NCI-H345 treated with DMSO at 0.1 percent for 48 hours (cell line): ENCODE measurements around the gene EGF.
"Not testable (repeated sequence)": the region's sequence is repeated elsewhere in the genome, so short reads cannot be mapped to it uniquely, and the experiment has no call there.

Source experiments
- DNase-seq: peaks from one replicate; lab custom pipeline; 2025; ENCODE audit not compliant: unreplicated experiment; lab: John Stamatoyannopoulos, UW

EGF gene

DNA sequence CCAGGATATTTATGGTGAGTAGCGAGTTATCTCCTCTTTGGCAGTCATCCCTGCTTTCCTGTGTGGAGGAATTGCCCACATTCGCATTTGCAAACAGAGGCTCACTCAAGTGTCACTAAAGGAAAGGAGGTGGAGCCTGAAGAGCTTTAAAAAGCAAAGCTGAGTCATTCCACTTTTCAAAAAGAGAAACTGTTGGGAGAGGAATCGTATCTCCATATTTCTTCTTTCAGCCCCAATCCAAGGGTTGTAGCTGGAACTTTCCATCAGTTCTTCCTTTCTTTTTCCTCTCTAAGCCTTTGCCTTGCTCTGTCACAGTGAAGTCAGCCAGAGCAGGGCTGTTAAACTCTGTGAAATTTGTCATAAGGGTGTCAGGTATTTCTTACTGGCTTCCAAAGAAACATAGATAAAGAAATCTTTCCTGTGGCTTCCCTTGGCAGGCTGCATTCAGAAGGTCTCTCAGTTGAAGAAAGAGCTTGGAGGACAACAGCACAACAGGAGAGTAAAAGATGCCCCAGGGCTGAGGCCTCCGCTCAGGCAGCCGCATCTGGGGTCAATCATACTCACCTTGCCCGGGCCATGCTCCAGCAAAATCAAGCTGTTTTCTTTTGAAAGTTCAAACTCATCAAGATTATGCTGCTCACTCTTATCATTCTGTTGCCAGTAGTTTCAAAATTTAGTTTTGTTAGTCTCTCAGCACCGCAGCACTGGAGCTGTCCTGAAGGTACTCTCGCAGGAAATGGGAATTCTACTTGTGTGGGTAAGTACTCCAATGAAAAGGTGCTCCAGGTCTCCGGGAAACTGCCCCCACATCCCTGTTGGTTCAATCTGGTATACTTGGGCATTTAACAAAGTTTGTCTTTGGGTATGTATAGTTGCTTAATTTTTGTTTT lies at the start of gene EGF:
Gene EGF, plus strand, starts transcription at position 178 of the 890 bp plus-strand sequence. Its CDS starts 453 bp downstream, at position 631.
- DNase-seq = no peak

GRCh38 chr4:109864134-109864533 lies 48.5 kb upstream of the EGF start:
- DNase-seq = no peak

- DNase-seq = no peak
Observed at GRCh38 chr4:109870061-109870460, 42.6 kb upstream of the EGF start.

DNA sequence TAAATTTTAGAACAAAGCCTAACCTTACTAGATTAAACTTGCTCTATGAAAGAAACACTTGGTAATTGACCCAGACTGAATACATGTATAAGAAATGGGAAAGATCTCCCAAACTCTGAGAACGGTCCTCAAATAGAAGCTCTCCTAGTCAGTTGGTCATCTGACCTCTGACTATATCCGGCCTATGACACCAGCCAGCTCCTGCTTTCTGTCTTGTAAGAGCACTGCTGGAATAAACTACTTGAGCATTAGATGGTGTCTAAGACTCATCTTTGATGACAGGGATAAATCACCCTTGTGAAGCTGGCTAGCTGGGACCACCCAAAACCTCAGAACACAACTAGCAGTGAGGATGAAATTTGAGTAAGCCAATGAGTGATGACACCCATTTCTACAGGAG lies 40.6 kb upstream of the EGF start:
- no peak for DNase-seq

- DNase-seq = no peak
Observed at GRCh38 chr4:109872950-109873656, 39.6 kb upstream of the EGF start.

- DNase-seq = no peak
Observed at GRCh38 chr4:109873791-109874514, 38.7 kb upstream of the EGF start.

DNA sequence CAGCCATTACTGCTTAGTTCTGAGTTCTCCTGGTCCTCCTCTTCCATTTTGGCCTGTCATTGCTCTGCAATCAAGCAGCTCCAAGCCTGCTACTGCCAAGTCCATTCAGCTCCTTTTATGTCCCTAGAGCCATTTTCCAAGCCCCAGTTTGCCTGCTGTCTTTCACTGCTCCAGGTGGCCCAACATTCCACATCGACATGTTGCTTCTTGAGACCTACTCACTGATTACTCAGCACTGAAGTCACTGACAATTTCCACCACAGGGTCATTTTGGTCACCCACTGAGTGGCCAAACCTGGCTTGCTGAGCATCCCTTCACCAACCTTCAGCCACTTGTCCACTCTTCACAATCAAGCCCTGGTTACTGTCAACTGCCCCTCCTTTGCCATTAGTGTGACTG lies 37.6 kb upstream of the EGF start:
- no peak for DNase-seq

- not testable (repeated sequence) for DNase-seq
Observed at GRCh38 chr4:109875553-109875952, 37.1 kb upstream of the EGF start.

GRCh38 chr4:109876634-109877265 lies 35.9 kb upstream of the EGF start:
- DNase-seq = no peak

- no peak for DNase-seq
Observed at GRCh38 chr4:109877400-109877799, 35.3 kb upstream of the EGF start.

GRCh38 chr4:109878355-109878754 lies 34.3 kb upstream of the EGF start:
- no peak for DNase-seq

DNA sequence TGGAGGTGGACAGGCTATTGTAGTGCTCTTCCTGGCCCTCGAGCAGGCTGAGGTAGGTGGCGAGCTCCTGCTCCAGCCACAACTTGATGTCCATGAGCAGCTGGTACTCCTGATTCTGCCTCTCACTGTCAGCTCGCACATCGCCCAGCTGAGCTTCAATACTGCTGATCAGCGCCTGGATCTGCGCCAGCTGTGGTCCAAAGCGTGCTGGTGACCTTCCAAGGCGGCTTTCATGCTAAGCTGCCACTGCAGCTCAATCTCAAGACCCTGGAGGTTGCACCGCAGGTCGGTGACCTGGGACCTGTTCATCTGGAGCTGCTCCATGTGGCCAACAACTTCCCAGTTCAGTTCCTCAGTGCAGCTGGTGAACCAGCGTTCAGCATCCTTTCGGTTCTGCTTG lies 33.6 kb upstream of the EGF start:
- no peak for DNase-seq

- no peak for DNase-seq
Observed at GRCh38 chr4:109879636-109880314, 32.9 kb upstream of the EGF start.

DNA sequence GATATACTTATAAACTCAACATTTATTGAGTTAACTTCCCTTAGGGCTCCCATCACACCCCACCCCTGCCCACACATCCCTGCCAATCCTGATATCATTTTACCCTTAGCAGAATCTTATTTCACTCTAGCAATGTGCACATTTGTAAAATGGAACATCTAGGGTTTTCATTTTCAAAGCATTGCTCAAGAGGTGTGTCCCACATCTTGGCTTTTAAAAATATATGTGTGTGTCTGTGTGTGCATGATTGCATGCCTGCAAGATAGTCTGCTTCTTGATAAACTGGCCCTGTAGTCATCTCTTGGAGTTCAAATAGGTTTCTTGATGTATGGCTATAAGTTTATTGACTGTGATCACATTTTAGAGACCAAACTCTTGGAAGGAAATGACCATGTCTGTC lies 26.4 kb upstream of the EGF start:
- DNase-seq = no peak

- DNase-seq = no peak
Observed at GRCh38 chr4:109887071-109887470, 25.6 kb upstream of the EGF start.

- no peak for DNase-seq
Observed at GRCh38 chr4:109890076-109890475, 22.6 kb upstream of the EGF start.

GRCh38 chr4:109902559-109903251 lies 10.0 kb upstream of the EGF start:
- no peak for DNase-seq

DNA sequence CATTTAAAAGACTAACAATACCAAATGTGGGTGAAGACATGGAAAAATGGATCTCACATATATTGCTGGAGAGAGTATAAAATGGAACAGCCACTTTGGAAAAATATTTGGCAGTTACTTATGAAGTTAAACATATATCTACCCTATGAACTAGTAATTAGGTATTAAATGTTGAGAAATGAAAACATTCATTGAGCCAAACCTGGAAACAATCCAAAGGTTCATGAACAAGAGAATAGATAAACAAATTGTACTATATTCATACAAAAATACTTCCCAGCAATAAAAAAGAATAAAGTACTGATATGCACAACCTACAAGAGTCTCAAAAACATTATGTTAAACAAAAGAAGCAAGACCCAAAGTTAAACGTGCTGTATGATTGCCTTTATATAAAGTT lies 4.0 kb upstream of the EGF start:
- DNase-seq = no peak

DNA sequence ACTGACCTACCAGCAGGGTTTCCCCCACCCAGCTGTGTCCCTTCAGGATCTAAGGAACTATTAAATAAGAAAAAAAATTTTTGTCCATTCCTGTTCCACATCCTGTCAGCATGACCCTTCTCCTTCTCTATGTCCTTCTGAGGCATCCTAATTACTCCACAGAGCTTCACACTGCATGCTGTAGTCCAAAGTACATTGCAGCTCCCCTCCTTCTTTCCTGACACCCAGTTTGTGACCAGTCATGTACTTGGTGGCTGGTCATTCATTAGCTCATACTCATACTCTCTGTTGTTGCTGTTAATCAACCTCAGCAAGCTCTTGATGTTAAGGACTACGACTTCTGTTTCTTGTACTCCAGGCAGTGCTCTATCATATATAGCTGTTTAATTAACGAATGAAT lies 2.4 kb upstream of the EGF start:
- no peak for DNase-seq

DNA sequence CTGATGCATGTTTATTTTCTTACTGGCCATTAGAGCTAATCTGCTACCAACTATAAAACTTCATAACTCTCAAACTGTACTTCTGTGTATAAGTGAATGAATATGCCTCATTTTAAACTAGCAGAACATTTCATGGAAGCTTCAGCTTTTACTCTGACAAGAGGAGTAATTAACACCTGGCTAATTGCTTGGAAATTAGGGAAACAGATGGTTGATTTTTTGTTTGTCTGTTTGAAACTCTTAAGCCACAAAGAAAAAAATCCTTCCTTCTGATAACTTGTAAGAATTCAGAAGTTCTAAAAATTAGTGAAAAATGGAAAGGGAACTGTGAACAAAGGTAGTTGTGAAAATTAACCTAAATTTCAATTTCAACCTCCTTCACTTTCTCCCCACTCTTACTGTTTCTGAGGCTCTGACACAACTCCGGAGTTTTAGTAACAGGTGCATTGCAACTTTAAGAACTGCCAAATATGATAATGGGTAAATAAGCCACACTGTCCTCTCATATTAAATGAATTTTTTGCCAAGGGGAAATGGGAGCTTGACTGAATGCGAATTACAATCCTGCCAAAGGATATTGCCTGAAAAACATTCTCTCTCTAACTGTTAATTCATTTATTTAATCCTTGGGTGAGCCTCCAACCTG lies 1.0 kb downstream of the EGF start:
- DNase-seq = no peak
